ENCODE results near the gene MAPKAPK2.
"Not testable (repeated sequence)": the region's sequence is repeated elsewhere in the genome, so short reads cannot be mapped to it uniquely, and the experiment has no call there.

Gene MAPKAPK2

DNA sequence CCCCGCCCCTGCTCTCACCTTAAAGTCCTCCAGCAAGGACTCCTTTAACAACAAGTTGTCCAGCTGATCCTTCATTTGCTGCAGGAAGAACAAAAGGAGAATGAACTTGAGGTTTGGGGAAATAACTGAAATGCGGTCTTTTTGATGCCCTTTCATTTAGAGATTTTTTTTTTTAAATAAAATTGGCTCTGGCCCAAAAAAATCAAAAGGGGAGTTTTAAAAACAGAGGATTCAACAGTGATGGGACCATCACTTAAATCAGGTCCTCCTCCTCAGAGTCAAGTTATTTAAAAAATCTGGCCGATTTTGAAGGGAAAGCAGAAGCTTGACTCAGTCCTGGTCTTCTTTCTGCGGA lies 86.6 kb downstream of the MAPKAPK2 start:
- TF ChIP-seq, protein P1, sequence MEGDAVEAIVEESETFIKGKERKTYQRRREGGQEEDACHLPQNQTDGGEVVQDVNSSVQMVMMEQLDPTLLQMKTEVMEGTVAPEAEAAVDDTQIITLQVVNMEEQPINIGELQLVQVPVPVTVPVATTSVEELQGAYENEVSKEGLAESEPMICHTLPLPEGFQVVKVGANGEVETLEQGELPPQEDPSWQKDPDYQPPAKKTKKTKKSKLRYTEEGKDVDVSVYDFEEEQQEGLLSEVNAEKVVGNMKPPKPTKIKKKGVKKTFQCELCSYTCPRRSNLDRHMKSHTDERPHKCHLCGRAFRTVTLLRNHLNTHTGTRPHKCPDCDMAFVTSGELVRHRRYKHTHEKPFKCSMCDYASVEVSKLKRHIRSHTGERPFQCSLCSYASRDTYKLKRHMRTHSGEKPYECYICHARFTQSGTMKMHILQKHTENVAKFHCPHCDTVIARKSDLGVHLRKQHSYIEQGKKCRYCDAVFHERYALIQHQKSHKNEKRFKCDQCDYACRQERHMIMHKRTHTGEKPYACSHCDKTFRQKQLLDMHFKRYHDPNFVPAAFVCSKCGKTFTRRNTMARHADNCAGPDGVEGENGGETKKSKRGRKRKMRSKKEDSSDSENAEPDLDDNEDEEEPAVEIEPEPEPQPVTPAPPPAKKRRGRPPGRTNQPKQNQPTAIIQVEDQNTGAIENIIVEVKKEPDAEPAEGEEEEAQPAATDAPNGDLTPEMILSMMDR (conservative IDR thresholded peaks at IDR 0.05; ENCODE audit: control insufficient read depth, insufficient read depth, low read depth, low read length), result no peak
- no peak for DNase-seq (ENCODE audit: low read depth)

DNA sequence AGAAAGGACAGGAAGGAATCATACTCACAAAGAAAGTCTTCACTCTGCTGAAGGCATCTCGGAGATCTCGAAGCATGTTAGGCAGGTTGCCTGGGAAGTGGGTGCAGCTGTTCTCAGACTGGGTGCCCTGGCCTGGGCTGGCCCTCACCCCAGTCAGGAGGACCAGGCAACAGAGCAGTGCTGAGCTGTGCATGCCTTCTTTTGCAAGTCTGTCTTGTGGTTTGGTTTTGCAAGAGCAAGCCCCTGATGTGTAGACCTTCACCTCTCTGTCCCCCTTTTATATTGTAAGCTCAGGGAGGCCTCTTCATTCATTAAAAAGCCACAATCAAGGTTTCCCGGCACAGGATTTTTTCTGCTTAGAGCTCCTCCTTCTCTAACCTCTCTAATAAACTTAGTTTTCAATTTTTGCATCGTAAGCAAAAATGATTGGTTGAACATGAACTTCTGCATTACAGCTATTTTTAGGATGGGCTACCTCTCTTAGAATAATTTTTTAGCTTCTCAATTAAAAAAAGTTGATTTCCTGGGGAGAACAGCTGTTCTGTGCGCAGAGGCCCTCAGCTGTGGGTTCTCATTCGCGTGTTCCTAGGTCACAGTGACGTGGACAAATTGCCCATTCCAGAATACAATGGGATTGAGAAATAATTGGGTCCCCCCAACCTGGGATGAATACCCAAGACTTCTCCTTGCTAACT lies 87.7 kb downstream of the MAPKAPK2 start, which contains the start of gene IL10:
Gene IL10 (minus strand): TSS at position 252 of the 695 bp plus-strand sequence. CDS start 59 bp downstream, at position 193.
- H3K4me3 ChIP-seq (ENCODE audit: control insufficient read depth, low read depth, low read length), result no peak within 1 kb of the TSS

More for the DNA sequence above, 86.6 kb downstream of the MAPKAPK2 start:
- H3K4me3 ChIP-seq (ENCODE audit: control insufficient read depth, low read depth, low read length), result no peak overlapping the region

DNA sequence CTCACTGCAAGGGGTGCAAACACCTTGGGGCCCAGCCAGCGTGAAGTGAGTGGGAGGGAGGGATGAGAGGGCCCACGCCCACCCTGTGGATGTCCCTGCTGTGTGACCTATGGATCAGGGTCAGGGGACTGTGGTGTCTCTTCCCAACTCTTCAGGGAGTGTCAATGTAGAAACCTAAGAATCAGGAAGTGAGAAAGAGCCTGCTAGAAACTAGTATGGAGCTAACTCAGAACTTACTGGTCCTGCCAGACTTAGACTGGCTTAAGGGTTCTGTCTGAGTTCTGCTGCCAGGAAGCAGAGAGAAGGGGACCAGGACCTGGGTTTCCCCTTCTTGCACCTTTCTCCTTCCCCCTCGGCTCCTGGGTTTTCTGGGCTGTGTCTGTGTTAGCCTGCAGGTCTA lies 89.4 kb downstream of the MAPKAPK2 start:
- no peak for DNase-seq (ENCODE audit: low read depth)
- TF ChIP-seq, protein P1 (conservative IDR thresholded peaks at IDR 0.05; ENCODE audit: control insufficient read depth, insufficient read depth, low read depth, low read length), result no peak
- no peak overlapping the region for H3K4me3 ChIP-seq (ENCODE audit: control insufficient read depth, low read depth, low read length)

More for the DNA sequence above, 87.7 kb downstream of the MAPKAPK2 start, which contains the start of gene IL10:
- TF ChIP-seq, protein P1 (conservative IDR thresholded peaks at IDR 0.05; ENCODE audit: control insufficient read depth, insufficient read depth, low read depth, low read length), result no peak
- DNase-seq (ENCODE audit: low read depth), result no peak

DNA sequence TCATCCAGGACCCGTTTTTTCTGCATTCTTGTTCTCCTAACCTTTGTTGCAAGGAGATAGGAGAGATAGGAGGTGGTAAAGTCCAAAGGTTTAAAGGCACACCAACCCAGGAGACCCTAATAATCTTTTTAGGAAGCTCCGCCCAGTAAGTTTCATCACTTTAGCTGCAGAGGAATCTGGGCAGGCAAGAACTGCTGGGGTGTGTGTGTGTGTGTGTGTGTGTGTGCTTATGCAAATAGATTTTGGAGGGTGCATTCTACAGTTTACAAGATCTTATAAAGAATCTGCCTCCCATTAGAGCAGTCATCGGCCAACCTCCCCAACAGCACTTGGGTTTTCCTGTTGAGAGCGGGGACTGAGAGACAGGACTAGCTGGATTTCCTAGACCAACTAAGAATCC lies 91.5 kb downstream of the MAPKAPK2 start:
- DNase-seq (ENCODE audit: low read depth), result no peak
- H3K4me3 ChIP-seq (ENCODE audit: control insufficient read depth, low read depth, low read length), result no peak overlapping the region
- TF ChIP-seq, protein P1 (conservative IDR thresholded peaks at IDR 0.05; ENCODE audit: control insufficient read depth, insufficient read depth, low read depth, low read length), result no peak

DNA sequence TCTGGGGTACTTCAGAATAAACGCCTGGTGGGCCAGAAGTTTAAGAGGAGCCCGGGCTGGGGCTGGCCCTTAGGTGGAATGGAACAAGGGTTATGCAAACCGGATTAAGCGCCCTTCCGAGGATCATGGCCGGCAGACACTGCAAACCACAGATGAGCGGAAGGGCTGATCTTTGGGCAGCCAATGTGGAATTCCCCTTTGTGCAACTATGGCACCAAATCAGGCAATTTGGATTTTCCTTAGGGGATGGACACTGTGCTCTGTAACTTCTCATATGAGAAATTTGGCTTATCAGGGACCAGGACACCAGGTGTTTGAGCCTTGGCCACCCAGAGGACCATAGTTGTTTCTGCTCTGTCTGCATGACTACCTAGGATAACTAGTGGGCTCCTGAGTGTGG lies 93.3 kb downstream of the MAPKAPK2 start:
- no peak for DNase-seq (ENCODE audit: low read depth)
- TF ChIP-seq, protein P1 (conservative IDR thresholded peaks at IDR 0.05; ENCODE audit: control insufficient read depth, insufficient read depth, low read depth, low read length), result no peak

DNA sequence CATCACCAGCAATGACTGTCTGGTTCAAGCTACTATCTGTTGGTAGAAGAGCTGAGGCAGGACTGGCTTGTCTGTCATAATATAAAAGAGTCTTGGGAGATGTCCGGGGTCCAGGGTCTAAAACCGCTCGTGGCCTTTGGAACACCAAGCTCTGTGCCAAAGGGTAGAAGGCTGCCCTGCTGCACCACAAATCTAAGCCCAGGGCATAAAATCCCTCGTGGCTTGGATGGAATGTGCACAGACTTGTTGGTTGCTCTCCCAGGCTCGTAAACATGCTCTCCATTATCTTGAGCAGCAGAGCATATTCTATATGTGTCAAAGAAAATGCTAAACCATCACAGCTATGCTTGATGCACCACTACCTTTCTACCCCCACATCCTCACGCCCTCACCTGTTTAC lies 94.2 kb downstream of the MAPKAPK2 start:
- DNase-seq (ENCODE audit: low read depth), result not testable (repeated sequence)

More for the DNA sequence above, 93.3 kb downstream of the MAPKAPK2 start:
- H3K4me3 ChIP-seq (ENCODE audit: control insufficient read depth, low read depth, low read length), result no peak overlapping the region

DNA sequence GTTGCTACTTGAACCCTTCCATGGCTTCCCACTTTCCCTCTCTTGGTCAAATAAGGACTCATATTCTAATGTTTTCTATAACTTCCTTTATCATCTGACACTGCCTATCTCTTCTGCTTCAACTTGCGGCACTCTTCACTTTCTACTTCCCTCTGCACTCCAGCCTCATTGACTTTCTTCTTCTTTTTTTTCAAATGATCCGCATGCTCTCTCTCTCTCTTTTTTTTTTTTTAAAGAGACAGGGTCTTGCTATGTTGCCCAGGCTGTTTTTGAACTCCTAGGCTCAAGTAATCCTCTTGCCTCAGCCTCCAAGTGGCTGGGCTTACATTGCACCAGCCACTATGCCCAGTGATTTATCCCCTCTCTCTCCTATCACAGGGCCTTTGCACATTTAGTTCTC lies 94.9 kb downstream of the MAPKAPK2 start:
- no peak overlapping the region for H3K4me3 ChIP-seq (ENCODE audit: control insufficient read depth, low read depth, low read length)
- TF ChIP-seq, protein P1 (conservative IDR thresholded peaks at IDR 0.05; ENCODE audit: control insufficient read depth, insufficient read depth, low read depth, low read length), result no peak
- DNase-seq (ENCODE audit: low read depth), result no peak

More for the DNA sequence above, 94.2 kb downstream of the MAPKAPK2 start:
- not testable (repeated sequence) for H3K4me3 ChIP-seq (ENCODE audit: control insufficient read depth, low read depth, low read length)
